Measurements from ENCODE around the gene ASAP3. TPM values are rescaled to one million over a fixed set of nuclear protein-coding genes. Genes with fewer than 3 reads are reported as not detected.

ASAP3 gene
- total and polyA plus RNA-seq, 2 of the 13 experiments (the other 11 are each of a cell fraction or from before 2014, with no cell fraction given), result 32.6 to 37.0 TPM

DNA sequence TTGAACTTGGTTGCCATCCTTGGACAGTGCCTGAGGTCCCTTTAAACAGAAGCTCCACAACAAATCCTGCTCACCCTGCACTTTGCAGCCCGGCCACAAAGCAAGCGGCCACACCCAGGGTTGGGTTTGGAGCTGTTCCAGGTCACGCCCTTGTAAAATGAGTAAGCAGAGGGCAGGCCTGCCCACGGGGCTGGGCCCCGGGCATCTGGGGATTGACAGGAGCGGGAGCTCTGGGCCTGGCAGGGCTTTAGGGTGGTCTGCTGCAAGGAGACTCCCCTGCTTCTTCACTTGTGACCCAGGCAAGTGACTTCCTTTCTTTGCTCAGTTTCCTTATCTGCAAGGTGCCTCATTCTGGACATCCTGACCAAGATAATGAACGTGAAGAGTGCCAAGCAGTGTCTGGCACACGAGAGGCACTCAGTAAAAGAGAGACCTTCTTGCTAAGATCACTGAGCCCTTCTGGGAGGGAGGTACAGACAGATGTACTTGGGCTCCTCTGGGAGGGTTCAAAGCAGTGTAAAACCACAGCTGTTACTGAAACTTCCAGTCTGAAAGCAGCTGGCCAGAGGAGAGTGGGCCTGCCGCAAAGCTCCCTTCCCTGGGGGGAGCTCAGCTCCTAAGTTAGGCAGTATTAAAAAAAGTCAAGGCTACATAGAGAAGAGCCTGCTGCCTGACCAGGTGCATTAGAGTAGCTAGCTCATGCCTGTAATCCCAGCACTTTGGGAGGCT, 44.4 kb upstream of the ASAP3 start (continued):
- TF ChIP-seq SATB2 (CRISPR knock-in tag; IDR thresholded peaks at IDR 0.05) (no peak), ZNF619 (CRISPR knock-in tag; IDR thresholded peaks at IDR 0.05) (no peak), CHD4 (IDR thresholded peaks at IDR 0.05; ENCODE audit: borderline replicate concordance, low read length) (0 out of 2 replicates have a peak, but pooled peaks have one; percentile 30), KLF9 (CRISPR knock-in tag; IDR thresholded peaks at IDR 0.05; ENCODE audit: low read depth) (no peak), ZFX (CRISPR knock-in tag; IDR thresholded peaks at IDR 0.05; ENCODE audit: low read depth) (peak; percentile 37; the same call in 1 of the 2 replicates)
- TF ChIP-seq, protein P1, sequence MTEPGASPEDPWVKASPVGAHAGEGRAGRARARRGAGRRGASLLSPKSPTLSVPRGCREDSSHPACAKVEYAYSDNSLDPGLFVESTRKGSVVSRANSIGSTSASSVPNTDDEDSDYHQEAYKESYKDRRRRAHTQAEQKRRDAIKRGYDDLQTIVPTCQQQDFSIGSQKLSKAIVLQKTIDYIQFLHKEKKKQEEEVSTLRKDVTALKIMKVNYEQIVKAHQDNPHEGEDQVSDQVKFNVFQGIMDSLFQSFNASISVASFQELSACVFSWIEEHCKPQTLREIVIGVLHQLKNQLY (CRISPR knock-in tag; IDR thresholded peaks at IDR 0.05), result no peak
- TF ChIP-seq, protein P2, sequence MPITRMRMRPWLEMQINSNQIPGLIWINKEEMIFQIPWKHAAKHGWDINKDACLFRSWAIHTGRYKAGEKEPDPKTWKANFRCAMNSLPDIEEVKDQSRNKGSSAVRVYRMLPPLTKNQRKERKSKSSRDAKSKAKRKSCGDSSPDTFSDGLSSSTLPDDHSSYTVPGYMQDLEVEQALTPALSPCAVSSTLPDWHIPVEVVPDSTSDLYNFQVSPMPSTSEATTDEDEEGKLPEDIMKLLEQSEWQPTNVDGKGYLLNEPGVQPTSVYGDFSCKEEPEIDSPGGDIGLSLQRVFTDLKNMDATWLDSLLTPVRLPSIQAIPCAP (CRISPR knock-in tag; IDR thresholded peaks at IDR 0.05; ENCODE audit: low read depth), result no peak
- TF ChIP-seq, protein P3, sequence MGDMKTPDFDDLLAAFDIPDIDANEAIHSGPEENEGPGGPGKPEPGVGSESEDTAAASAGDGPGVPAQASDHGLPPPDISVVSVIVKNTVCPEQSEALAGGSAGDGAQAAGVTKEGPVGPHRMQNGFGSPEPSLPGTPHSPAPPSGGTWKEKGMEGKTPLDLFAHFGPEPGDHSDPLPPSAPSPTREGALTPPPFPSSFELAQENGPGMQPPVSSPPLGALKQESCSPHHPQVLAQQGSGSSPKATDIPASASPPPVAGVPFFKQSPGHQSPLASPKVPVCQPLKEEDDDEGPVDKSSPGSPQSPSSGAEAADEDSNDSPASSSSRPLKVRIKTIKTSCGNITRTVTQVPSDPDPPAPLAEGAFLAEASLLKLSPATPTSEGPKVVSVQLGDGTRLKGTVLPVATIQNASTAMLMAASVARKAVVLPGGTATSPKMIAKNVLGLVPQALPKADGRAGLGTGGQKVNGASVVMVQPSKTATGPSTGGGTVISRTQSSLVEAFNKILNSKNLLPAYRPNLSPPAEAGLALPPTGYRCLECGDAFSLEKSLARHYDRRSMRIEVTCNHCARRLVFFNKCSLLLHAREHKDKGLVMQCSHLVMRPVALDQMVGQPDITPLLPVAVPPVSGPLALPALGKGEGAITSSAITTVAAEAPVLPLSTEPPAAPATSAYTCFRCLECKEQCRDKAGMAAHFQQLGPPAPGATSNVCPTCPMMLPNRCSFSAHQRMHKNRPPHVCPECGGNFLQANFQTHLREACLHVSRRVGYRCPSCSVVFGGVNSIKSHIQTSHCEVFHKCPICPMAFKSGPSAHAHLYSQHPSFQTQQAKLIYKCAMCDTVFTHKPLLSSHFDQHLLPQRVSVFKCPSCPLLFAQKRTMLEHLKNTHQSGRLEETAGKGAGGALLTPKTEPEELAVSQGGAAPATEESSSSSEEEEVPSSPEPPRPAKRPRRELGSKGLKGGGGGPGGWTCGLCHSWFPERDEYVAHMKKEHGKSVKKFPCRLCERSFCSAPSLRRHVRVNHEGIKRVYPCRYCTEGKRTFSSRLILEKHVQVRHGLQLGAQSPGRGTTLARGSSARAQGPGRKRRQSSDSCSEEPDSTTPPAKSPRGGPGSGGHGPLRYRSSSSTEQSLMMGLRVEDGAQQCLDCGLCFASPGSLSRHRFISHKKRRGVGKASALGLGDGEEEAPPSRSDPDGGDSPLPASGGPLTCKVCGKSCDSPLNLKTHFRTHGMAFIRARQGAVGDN (CRISPR knock-in tag; IDR thresholded peaks at IDR 0.05), result peak; percentile 45

Measured in HepG2 (cell line).